H1 (cell line): Measurements from ENCODE around the gene BRD3OS. TPM values are rescaled to one million over a fixed set of nuclear protein-coding genes. Genes with fewer than 3 reads are reported as not detected.
A peak's percentile ranks its signal among the peaks of the same experiment; 100 is the strongest.

Experiments
- CEBPB ChIP-seq: IDR thresholded peaks from 2 replicates; pipeline ENCODE4 v1.6.1; 2012; ENCODE audit warnings: low read depth, low read length
- CHD7 ChIP-seq: fragments of 300-600 bp; sonication (generic); IDR thresholded peaks from 2 replicates; pipeline ENCODE4 v1.7.1; 2012; ENCODE audit warnings: low read length, moderate library complexity, mild to moderate bottlenecking, inconsistent platforms; ENCODE audit not compliant: insufficient replicate concordance
- KDM5A ChIP-seq: fragments of 200-600 bp; IDR thresholded peaks from 2 replicates; pipeline ENCODE4 v1.7.1; 2012; ENCODE audit warnings: mild to moderate bottlenecking, low read length, inconsistent platforms, mixed read lengths
- POLR2A ChIP-seq, 2 experiments: IDR thresholded peaks; 1 replicate in 1 of 2; 2 replicates in 1 of 2; pipeline ENCODE4 v1.6.1; 2011; ENCODE audit warnings: low read depth in 2 of 2, low read length in 2 of 2, mild to moderate bottlenecking in 2 of 2; ENCODE audit errors: control extremely low read depth in 1 of 2
- RAD21 ChIP-seq, 2 experiments: IDR thresholded peaks in 1 of 2; conservative IDR thresholded peaks in 1 of 2; 2 replicates each; pipeline ENCODE4 v1.6.1; 2011; ENCODE audit warnings: low read depth in 2 of 2, low read length in 2 of 2, improper control_type of control experiment in 1 of 2, inconsistent platforms in 1 of 2, mild to moderate bottlenecking in 1 of 2, moderate library complexity in 1 of 2
- SIX5 ChIP-seq: IDR thresholded peaks from 2 replicates; pipeline ENCODE4 v1.6.1; 2011; ENCODE audit warnings: mild to moderate bottlenecking, low read depth, low read length
- SRF ChIP-seq: IDR thresholded peaks from 2 replicates; pipeline ENCODE4 v1.6.1; 2011; ENCODE audit warnings: mild to moderate bottlenecking, low read depth, low read length, moderate library complexity
- TAF7 ChIP-seq: optimal IDR thresholded peaks from 2 replicates; pipeline ENCODE3; 2011; ENCODE audit warnings: low read depth, mild to moderate bottlenecking, inconsistent platforms, low read length, moderate library complexity, borderline replicate concordance
- USF2 ChIP-seq: IDR thresholded peaks from 2 replicates; pipeline ENCODE4 v1.6.1; 2011; ENCODE audit warnings: low read length, improper control_type of control experiment
- polyA plus RNA-seq, 7 experiments: library from polyadenylated mRNA; depleted of rRNA in 3 of 7; stranded (reverse) in 5 of 7; unstranded in 2 of 7; fragments of >200 nt in 5 of 7; fragments of 200-250 nt in 2 of 7; gene quantifications; 1 replicate in 5 of 7; 2 replicates in 1 of 7; 4 replicates in 1 of 7; pipeline versions ENCODE4 v1.2.1 to v1.2.3, GENCODE V29; 2011 to 2013; ENCODE audit warnings: missing spikeins in 2 of 7, mixed read lengths in 2 of 7
- total RNA-seq: library from RNA; stranded (reverse); fragmentation: NEBNext Ultra II Directional; extraction: Animal tissue kit (Norgen Biotek cat#: 25700); gene quantifications from 2 replicates; pipeline ENCODE4 v1.2.1, GENCODE V29; 2021

Gene BRD3OS
- total and polyA plus RNA-seq, 2 of the 8 experiments (the other 6 are each of a cell fraction or from before 2014, with no cell fraction given) = 12.7 to 20.2 TPM

- TF ChIP-seq CHD7 (no peak), SRF (no peak), POLR2A (IDR thresholded peaks at IDR 0.05; ENCODE audit: control extremely low read depth in 1 of 2, low read depth in 2 of 2, low read length in 2 of 2) (peak in 1 of 2 experiments; percentile 20; a peak in 1 of 3 replicates), SIX5 (no peak), TAF7 (no peak), USF2 (no peak), CEBPB (no peak), RAD21 (IDR thresholded peaks at IDR 0.05 in 1 of 2, conservative IDR thresholded peaks at IDR 0.05 in 1 of 2; ENCODE audit: low read depth in 2 of 2, low read length in 2 of 2) (no peak), KDM5A (no peak)
Measured at GRCh38 chr9:133991964-133992779, 33.1 kb upstream of the BRD3OS start, which contains the start of gene VAV2 (continued).
